ENCODE measurements around the gene SMG9.

Gene SMG9

GRCh38 chr19:43719918-43720317 is 34.8 kb downstream of the SMG9 start:
- no peak for DNase-seq

GRCh38 chr19:43719378-43719868 is 35.3 kb downstream of the SMG9 start:
- DNase-seq = no peak

GRCh38 chr19:43718627-43719377 is 36.0 kb downstream of the SMG9 start:
- no peak for DNase-seq

GRCh38 chr19:43715776-43716175 is 39.0 kb downstream of the SMG9 start, which contains the start of gene IRGC:
Gene IRGC, plus strand, starts transcription at chr19:43716076. Its CDS starts 2,483 bp downstream, at chr19:43718559.
- no peak for DNase-seq

GRCh38 chr19:43713208-43713607 is 41.6 kb downstream of the SMG9 start:
- no peak for DNase-seq

GRCh38 chr19:43711751-43712355 is 42.9 kb downstream of the SMG9 start:
- DNase-seq = no peak

GRCh38 chr19:43708716-43709115 is 46.0 kb downstream of the SMG9 start:
- DNase-seq = no peak

GRCh38 chr19:43707158-43707712 is 47.5 kb downstream of the SMG9 start:
- no peak for DNase-seq

GRCh38 chr19:43705729-43706128 is 49.0 kb downstream of the SMG9 start:
- no peak for DNase-seq

GRCh38 chr19:43704002-43704705 is 50.6 kb downstream of the SMG9 start:
- DNase-seq = no peak

- DNase-seq = no peak
These were observed 54.3 kb downstream of the SMG9 start for GRCh38 chr19:43700395-43701000.

- no peak for DNase-seq
These were observed 55.0 kb downstream of the SMG9 start for GRCh38 chr19:43699506-43700394.

GRCh38 chr19:43697295-43697694 is 57.5 kb downstream of the SMG9 start:
- no peak for DNase-seq

GRCh38 chr19:43695985-43696704 is 58.6 kb downstream of the SMG9 start:
- DNase-seq = no peak

- no peak for DNase-seq
These were observed 60.2 kb downstream of the SMG9 start for GRCh38 chr19:43694553-43694952.

GRCh38 chr19:43692877-43693276 is 61.9 kb downstream of the SMG9 start:
- no peak for DNase-seq

- DNase-seq = no peak
These were observed 62.4 kb downstream of the SMG9 start for GRCh38 chr19:43692385-43692784.

GRCh38 chr19:43691755-43692154 is 63.0 kb downstream of the SMG9 start:
- DNase-seq = no peak

- DNase-seq = no peak
These were observed 63.9 kb downstream of the SMG9 start for GRCh38 chr19:43690890-43691289.

- no peak for DNase-seq
These were observed 64.3 kb downstream of the SMG9 start for GRCh38 chr19:43690444-43690843.

GRCh38 chr19:43688059-43688701 is 66.6 kb downstream of the SMG9 start:
- DNase-seq = no peak

All from NCI-H1694 treated with DMSO at 0.1 percent for 48 hours (cell line).